Measurements from ENCODE around the gene UNC13A. TPM values are rescaled to one million over a fixed set of nuclear protein-coding genes. Genes with fewer than 3 reads are reported as not detected.

UNC13A gene
- polyA plus RNA-seq, 1 of the 3 experiments (the other 2 are of a cell fraction), result 0.38 TPM

GRCh38 chr19:17576758-17577456 lies 111.2 kb downstream of the UNC13A start:
- no peaks in the 10 kb centered on the region for H3K4me1 ChIP-seq (ENCODE audit: control insufficient read depth in 1 of 2, insufficient read depth in 2 of 2, low read depth in 1 of 2, low read length in 1 of 2)
- H3K9ac ChIP-seq, result no peak overlapping the region
- DNase-seq, result peak; percentile 61
- no peaks in the 10 kb centered on the region for H3K9me2 ChIP-seq
- no peak overlapping the region for H2AFZ ChIP-seq (ENCODE audit: low read depth)
- CTCF ChIA-PET, result interaction anchor here (0.6 to 2.1 kb wide), 6 partner anchors 21 to 183 kb away, joined by 3 to 7 read pairs (median 3); partner anchors contain the start of gene CCDC194
- H3K4me3 ChIP-seq (ENCODE audit: low read depth in 2 of 2, low read length in 1 of 2), result no peak overlapping the region
- no peak overlapping the region for H3K27ac ChIP-seq (ENCODE audit: low read depth in 2 of 2, low read length in 1 of 2)
- TF ChIP-seq FOXM1 (IDR thresholded peaks at IDR 0.05; ENCODE audit: low read depth) (no peak), CHD2 (IDR thresholded peaks at IDR 0.05; ENCODE audit: low read length, partially characterized antibody) (no peak), SIN3A (IDR thresholded peaks at IDR 0.05; ENCODE audit: borderline replicate concordance, low read depth, low read length) (no peak), TAF1 (IDR thresholded peaks at IDR 0.05; ENCODE audit: borderline replicate concordance, low read depth, low read length) (no peak), JUND (IDR thresholded peaks at IDR 0.05) (no peak), FOSL2 (IDR thresholded peaks at IDR 0.05; ENCODE audit: borderline replicate concordance, low read depth) (no peak), ELF1 (IDR thresholded peaks at IDR 0.05) (no peak), NFIC (IDR thresholded peaks at IDR 0.05; ENCODE audit: borderline replicate concordance) (no peak), GABPA (IDR thresholded peaks at IDR 0.05; ENCODE audit: low read depth) (no peak), GATA2 (CRISPR knock-in tag; IDR thresholded peaks at IDR 0.05) (no peak), MEF2A (IDR thresholded peaks at IDR 0.05; ENCODE audit: borderline replicate concordance, low read depth) (no peak)
- TF ChIP-seq, protein P1, sequence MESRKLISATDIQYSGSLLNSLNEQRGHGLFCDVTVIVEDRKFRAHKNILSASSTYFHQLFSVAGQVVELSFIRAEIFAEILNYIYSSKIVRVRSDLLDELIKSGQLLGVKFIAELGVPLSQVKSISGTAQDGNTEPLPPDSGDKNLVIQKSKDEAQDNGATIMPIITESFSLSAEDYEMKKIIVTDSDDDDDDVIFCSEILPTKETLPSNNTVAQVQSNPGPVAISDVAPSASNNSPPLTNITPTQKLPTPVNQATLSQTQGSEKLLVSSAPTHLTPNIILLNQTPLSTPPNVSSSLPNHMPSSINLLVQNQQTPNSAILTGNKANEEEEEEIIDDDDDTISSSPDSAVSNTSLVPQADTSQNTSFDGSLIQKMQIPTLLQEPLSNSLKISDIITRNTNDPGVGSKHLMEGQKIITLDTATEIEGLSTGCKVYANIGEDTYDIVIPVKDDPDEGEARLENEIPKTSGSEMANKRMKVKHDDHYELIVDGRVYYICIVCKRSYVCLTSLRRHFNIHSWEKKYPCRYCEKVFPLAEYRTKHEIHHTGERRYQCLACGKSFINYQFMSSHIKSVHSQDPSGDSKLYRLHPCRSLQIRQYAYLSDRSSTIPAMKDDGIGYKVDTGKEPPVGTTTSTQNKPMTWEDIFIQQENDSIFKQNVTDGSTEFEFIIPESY (IDR thresholded peaks at IDR 0.05; ENCODE audit: borderline replicate concordance, low read depth), result no peak
- TF ChIP-seq, protein P2, sequence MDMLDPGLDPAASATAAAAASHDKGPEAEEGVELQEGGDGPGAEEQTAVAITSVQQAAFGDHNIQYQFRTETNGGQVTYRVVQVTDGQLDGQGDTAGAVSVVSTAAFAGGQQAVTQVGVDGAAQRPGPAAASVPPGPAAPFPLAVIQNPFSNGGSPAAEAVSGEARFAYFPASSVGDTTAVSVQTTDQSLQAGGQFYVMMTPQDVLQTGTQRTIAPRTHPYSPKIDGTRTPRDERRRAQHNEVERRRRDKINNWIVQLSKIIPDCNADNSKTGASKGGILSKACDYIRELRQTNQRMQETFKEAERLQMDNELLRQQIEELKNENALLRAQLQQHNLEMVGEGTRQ (IDR thresholded peaks at IDR 0.05; ENCODE audit: borderline replicate concordance, low read depth, low read length), result no peak
- TF ChIP-seq, protein P3, sequence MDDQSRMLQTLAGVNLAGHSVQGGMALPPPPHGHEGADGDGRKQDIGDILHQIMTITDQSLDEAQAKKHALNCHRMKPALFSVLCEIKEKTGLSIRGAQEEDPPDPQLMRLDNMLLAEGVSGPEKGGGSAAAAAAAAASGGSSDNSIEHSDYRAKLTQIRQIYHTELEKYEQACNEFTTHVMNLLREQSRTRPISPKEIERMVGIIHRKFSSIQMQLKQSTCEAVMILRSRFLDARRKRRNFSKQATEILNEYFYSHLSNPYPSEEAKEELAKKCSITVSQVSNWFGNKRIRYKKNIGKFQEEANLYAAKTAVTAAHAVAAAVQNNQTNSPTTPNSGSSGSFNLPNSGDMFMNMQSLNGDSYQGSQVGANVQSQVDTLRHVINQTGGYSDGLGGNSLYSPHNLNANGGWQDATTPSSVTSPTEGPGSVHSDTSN (IDR thresholded peaks at IDR 0.05), result no peak
- TF ChIP-seq, protein P4, sequence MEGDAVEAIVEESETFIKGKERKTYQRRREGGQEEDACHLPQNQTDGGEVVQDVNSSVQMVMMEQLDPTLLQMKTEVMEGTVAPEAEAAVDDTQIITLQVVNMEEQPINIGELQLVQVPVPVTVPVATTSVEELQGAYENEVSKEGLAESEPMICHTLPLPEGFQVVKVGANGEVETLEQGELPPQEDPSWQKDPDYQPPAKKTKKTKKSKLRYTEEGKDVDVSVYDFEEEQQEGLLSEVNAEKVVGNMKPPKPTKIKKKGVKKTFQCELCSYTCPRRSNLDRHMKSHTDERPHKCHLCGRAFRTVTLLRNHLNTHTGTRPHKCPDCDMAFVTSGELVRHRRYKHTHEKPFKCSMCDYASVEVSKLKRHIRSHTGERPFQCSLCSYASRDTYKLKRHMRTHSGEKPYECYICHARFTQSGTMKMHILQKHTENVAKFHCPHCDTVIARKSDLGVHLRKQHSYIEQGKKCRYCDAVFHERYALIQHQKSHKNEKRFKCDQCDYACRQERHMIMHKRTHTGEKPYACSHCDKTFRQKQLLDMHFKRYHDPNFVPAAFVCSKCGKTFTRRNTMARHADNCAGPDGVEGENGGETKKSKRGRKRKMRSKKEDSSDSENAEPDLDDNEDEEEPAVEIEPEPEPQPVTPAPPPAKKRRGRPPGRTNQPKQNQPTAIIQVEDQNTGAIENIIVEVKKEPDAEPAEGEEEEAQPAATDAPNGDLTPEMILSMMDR (IDR thresholded peaks at IDR 0.05), result no peak
- TF ChIP-seq, protein P5, sequence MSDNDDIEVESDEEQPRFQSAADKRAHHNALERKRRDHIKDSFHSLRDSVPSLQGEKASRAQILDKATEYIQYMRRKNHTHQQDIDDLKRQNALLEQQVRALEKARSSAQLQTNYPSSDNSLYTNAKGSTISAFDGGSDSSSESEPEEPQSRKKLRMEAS (IDR thresholded peaks at IDR 0.05; ENCODE audit: low read depth), result no peak
- TF ChIP-seq, protein P6, sequence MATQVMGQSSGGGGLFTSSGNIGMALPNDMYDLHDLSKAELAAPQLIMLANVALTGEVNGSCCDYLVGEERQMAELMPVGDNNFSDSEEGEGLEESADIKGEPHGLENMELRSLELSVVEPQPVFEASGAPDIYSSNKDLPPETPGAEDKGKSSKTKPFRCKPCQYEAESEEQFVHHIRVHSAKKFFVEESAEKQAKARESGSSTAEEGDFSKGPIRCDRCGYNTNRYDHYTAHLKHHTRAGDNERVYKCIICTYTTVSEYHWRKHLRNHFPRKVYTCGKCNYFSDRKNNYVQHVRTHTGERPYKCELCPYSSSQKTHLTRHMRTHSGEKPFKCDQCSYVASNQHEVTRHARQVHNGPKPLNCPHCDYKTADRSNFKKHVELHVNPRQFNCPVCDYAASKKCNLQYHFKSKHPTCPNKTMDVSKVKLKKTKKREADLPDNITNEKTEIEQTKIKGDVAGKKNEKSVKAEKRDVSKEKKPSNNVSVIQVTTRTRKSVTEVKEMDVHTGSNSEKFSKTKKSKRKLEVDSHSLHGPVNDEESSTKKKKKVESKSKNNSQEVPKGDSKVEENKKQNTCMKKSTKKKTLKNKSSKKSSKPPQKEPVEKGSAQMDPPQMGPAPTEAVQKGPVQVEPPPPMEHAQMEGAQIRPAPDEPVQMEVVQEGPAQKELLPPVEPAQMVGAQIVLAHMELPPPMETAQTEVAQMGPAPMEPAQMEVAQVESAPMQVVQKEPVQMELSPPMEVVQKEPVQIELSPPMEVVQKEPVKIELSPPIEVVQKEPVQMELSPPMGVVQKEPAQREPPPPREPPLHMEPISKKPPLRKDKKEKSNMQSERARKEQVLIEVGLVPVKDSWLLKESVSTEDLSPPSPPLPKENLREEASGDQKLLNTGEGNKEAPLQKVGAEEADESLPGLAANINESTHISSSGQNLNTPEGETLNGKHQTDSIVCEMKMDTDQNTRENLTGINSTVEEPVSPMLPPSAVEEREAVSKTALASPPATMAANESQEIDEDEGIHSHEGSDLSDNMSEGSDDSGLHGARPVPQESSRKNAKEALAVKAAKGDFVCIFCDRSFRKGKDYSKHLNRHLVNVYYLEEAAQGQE (IDR thresholded peaks at IDR 0.05; ENCODE audit: low read depth, low read length), result no peak
- H3K9me3 ChIP-seq, result no peaks in the 10 kb centered on the region
- WGBS (ENCODE audit: low lambda C conversion rate), result 89% methylated on average over 27 of the region's 34 CpGs
- peaks cover 12 to 15% of the 10 kb centered on the region in 2 experiments for H3K36me3 ChIP-seq (replicated peaks in 1 of 2; ENCODE audit: control insufficient read depth in 1 of 2, insufficient read depth in 2 of 2, low read length in 1 of 2)
- H3K4me2 ChIP-seq, result no peak overlapping the region
- POLR2A ChIA-PET, result no interaction called here
- peaks cover 11% of the 10 kb centered on the region for H3F3A ChIP-seq (replicated peaks; ENCODE audit: insufficient read depth)
- H4K20me1 ChIP-seq (ENCODE audit: insufficient read depth), result 0 out of 2 replicates have a peak, but pooled peaks cover 3% of the 10 kb centered on the region
- no peaks in the 10 kb centered on the region for H3K27me3 ChIP-seq (ENCODE audit: insufficient read depth)
- no peaks in the 10 kb centered on the region for H3K79me2 ChIP-seq (ENCODE audit: insufficient read depth)
